Right lobe of liver (tissue), 6 donors: ENCODE results near the gene SYT15. TPM values are rescaled to one million over a fixed set of nuclear protein-coding genes. Genes with fewer than 3 reads are reported as not detected.
"Not testable (repeated sequence)": the region's sequence is repeated elsewhere in the genome, so short reads cannot be mapped to it uniquely, and the experiment has no call there.

Experiments
- ATAC-seq, 4 donors: fragments of 200-7000 bp; cut with Tn5 transposase; one replicate each; pipeline ENCODE4 v1.9.1; 2020; ENCODE audit warnings: mild to moderate bottlenecking in 4 of 4, moderate library complexity in 4 of 4
- DNase-seq, 3 donors: peaks; one replicate each; pipeline ENCODE4 v3.0.0-alpha.2; 2020
- H3K27ac ChIP-seq, 3 donors: fragments of 200-600 bp; one replicate each; pipeline ENCODE4 v1.8.0; 2022
- H3K27me3 ChIP-seq, 2 donors: fragments of 200-600 bp; one replicate each; pipeline ENCODE4 v1.8.0; 2022
- H3K36me3 ChIP-seq, 4 donors: fragments of 200-600 bp; sonication (generic) in 1 of 4; one replicate each; pipeline versions ENCODE4 v1.5.1 to v1.8.0; 2017 to 2022; ENCODE audit warnings: control low read depth in 1 of 4
- H3K4me1 ChIP-seq, 4 donors: fragments of 200-600 bp; sonication (generic) in 1 of 4; one replicate each; pipeline versions ENCODE4 v1.5.1 to v1.8.0; 2017 to 2022; ENCODE audit warnings: control low read depth in 1 of 4
- H3K4me3 ChIP-seq, 3 donors: fragments of 200-600 bp; one replicate each; pipeline ENCODE4 v1.8.0; 2022
- H3K9me3 ChIP-seq, 4 donors: fragments of 200-600 bp; sonication (generic) in 1 of 4; one replicate each; pipeline versions ENCODE4 v1.5.1 to v1.8.0; 2017 to 2022; ENCODE audit warnings: control low read depth in 1 of 4
- WGBS: methylation state at CpG from one replicate; pipeline ENCODE4 v1.1.6; 2018; ENCODE audit warnings: low coverage, low lambda C conversion rate; ENCODE audit not compliant: insufficient coverage; ENCODE audit errors: missing lambda C conversion rate; 5-methylcytosine and 5-hydroxymethylcytosine counted together
- intact Hi-C, 2 donors: fragments of 100-400 bp; cut with DNase I; formaldehyde crosslinking; loops; one replicate each; pipeline versions ENCODE4 v1.11.2 to v1.14.1; 2022
- total RNA-seq, 6 experiments: library from RNA; depleted of rRNA in 2 of 6; stranded (reverse); fragments of >200 nt in 2 of 6; fragmentation: NEBNext Ultra II Directional in 3 of 6; extraction: Animal tissue kit (Norgen Biotek cat#: 25700) in 3 of 6; gene quantifications; one replicate each; pipeline versions ENCODE4 v1.1.0 to v1.2.4, GENCODE V29; 2016 to 2023
- donor health status: DM: no; HTN: yes; CAD: no.
- donor health status: DM: no; HTN: no; CAD: no.
- donor health status: DM: no; HTN: no; CAD: no.
- donor health status: DM: no; HTN: yes; CAD: no.
- donor health status: DM: no; HTN: yes; CAD: no.

SYT15 gene
- total RNA-seq, 6 experiments from 2014 or later: 0.43 to 1.3 (median 0.82) TPM

- H3K27me3 ChIP-seq, H3K4me3 ChIP-seq, DNase-seq, intact Hi-C loops, H3K4me1 ChIP-seq, H3K9me3 ChIP-seq, H3K36me3 ChIP-seq: not testable (repeated sequence)
- no CpG with 5 or more reads among the region's 3 CpGs for WGBS
- peak overlapping the region in 1 of 3 donors; percentile 51 for H3K27ac ChIP-seq
- peak; percentile 8 to 58 (median 12) for ATAC-seq
These were observed 51.9 kb downstream of the SYT15 start for GRCh38 chr10:46630816-46631215.

- peak overlapping the region in 1 of 3 donors; percentile 59 for H3K27ac ChIP-seq
- H3K27me3 ChIP-seq, H3K36me3 ChIP-seq, DNase-seq, H3K9me3 ChIP-seq, H3K4me1 ChIP-seq, H3K4me3 ChIP-seq, intact Hi-C loops: not testable (repeated sequence)
- no CpG with 5 or more reads among the region's 3 CpGs for WGBS
- ATAC-seq: peak; percentile 22 to 57 (median 44)
These were observed 52.8 kb downstream of the SYT15 start for GRCh38 chr10:46631683-46632082.

GRCh38 chr10:46634698-46635097, 55.8 kb downstream of the SYT15 start:
- peak in 1 of 4 donors; percentile 4 for ATAC-seq

GRCh38 chr10:46635364-46635959, 56.5 kb downstream of the SYT15 start:
- H3K9me3 ChIP-seq, intact Hi-C loops, H3K4me1 ChIP-seq, DNase-seq, H3K36me3 ChIP-seq, H3K27ac ChIP-seq, H3K27me3 ChIP-seq: not testable (repeated sequence)
- H3K4me3 ChIP-seq: peak overlapping the region in 1 of 3 donors; percentile 48
- ATAC-seq: peak; percentile 72 to 84 (median 76)
- 0% methylated on average over 5 of the region's 63 CpGs for WGBS

More at GRCh38 chr10:46634698-46635097, 55.8 kb downstream of the SYT15 start:
- H3K9me3 ChIP-seq, intact Hi-C loops, DNase-seq, H3K36me3 ChIP-seq, H3K27me3 ChIP-seq, H3K4me1 ChIP-seq: not testable (repeated sequence)
- WGBS: 20% methylated on average over 5 of the region's 5 CpGs
- Histone ChIP-seq H3K27ac (peak overlapping the region in 1 of 3 donors; percentile 86), H3K4me3 (peak overlapping the region in 2 of 3 donors; percentile 21 to 56)

- intact Hi-C loops, H3K4me1 ChIP-seq, H3K4me3 ChIP-seq, H3K36me3 ChIP-seq, H3K27me3 ChIP-seq, DNase-seq, H3K9me3 ChIP-seq, ATAC-seq, H3K27ac ChIP-seq: not testable (repeated sequence)
These were observed 61.1 kb downstream of the SYT15 start for GRCh38 chr10:46640005-46640404.

Other genes starting within 250 kb of the SYT15 start
- 1 to 10 TPM in 1 of 6 experiments, under 1 TPM in 3, not detected in 2; 0.25 to 1.2 (median 0.45) TPM for gene ANXA8L1, start 203.4 kb upstream of the SYT15 start, total RNA-seq
- gene NPY4R, start 113.2 kb upstream of the SYT15 start, total RNA-seq: not detected
- under 1 TPM; 0.19 to 0.84 (median 0.32) TPM for gene GPRIN2, start 22.5 kb upstream of the SYT15 start, total RNA-seq